ENCODE data around the gene ZNF91.
"Not testable (repeated sequence)": the region's sequence is repeated elsewhere in the genome, so short reads cannot be mapped to it uniquely, and the experiment has no call there.

ZNF91 gene

DNA sequence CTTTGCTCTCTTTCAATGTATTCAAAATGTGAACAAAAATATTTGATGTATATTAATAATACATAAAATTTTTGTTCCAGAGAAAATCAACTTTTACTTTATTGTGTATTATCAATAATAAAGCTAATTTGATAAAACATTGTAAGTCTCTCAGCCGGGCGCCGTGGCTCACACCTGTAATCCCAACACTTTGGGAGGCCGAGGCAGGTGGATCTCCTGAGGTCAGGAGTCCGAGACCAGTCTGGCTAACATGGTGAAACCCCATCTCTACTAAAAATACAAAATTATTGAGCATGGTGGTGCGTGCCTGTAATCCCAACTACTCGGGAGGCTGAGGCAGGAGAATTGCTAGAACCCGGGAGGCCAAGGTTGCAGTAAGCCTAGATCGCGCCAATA, 449 bp upstream of the ZNF91 start:
- DNase-seq (ENCODE audit: low spot score): not testable (repeated sequence)

DNA sequence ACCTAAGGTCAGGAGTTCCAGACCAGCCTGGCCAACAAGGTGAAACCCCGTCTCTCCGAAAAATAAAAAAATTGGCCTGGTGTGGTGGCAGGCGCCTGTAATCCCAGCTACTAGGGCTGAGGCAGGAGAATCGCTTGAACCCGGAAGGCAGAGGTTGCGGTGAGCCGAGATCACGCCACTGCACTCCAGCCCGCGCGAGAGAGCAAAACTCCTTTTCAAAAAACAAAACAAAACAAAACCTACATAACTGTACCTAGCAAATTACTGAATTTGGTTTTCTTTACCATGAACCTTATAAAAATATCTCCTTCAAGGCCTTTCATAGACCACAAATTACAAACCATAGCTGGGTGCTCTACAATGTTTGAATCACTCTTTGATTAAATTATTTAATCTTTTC, 760 bp downstream of the ZNF91 start:
- no peak for DNase-seq (ENCODE audit: low spot score)

DNA sequence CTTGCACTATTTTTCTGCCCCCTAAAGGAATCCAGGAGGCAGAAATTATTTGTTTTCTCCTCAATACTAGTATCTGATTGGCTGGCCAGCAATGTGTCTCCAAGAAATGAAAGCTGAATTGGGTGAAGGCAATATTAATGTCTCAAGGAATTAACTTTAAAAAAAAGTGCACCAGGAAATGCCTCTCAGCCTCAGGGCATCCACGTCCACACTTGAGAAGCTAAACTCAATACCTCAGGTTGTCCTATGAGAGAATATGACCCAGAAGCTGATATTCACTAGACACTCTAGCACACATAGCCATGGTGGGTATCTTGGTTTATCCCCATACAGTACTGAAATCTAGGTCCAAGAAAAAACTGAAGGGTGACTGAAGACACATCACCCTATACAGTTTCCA, 2.1 kb downstream of the ZNF91 start:
- no peak for DNase-seq (ENCODE audit: low spot score)

DNA sequence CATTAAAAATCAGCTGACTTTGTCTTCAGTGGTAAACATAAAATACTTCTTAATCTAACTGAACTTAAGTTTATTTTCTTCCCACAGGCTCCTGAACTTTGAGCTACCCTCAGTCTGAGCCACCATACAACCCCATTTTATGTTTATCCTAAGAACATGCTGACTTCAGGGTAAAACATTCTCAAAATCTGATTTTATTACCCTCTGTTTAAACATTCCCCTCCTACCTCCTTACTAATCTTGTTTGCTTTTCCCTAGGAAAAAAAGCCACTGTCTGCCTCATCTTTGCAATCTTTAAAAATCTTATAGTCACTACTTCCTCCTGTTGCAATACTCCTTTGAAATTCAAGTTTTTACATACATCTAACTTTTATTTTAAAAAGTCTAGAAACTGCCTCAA, 4.0 kb downstream of the ZNF91 start:
- no peak for DNase-seq (ENCODE audit: low spot score)

DNA sequence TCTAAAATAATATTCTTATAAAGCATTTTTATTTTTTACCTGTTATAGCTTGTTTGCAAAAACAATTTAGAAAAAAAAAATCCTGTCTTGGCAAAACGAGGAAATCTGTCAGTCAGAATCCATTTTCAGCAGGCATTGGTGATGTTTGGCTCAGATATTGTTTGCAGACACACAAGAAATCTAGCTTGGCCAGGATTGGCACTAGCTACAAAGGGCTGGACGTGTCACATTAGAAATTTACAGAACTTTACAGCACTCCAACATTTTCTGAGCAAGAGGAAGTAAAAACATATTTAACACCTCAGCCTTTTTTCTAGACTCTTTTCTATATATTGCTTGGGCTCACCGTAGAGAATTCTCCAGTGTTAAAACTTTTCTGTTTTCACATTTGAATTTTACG, 9.9 kb downstream of the ZNF91 start:
- no peak for DNase-seq (ENCODE audit: low spot score)

DNA sequence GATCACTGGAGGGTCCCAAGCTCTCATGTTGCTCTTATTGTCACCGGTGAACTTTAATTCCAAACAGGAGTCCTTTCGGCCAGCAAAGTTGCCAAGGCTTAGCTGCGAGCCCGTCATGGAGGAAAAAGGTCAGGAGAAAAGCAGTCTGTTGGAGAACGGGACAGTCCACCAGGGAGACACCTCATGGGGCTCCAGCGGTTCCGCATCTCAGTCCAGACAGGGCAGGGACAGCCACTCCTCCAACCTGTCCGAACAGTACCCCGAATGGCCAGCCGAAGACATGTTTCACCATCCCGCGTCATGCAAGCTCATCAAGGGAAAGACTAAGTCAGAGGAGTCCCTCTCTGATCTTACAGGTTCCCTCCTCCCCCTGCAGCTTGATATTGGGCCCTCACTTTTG, 10.4 kb downstream of the ZNF91 start:
- DNase-seq (ENCODE audit: low spot score): no peak

DNA sequence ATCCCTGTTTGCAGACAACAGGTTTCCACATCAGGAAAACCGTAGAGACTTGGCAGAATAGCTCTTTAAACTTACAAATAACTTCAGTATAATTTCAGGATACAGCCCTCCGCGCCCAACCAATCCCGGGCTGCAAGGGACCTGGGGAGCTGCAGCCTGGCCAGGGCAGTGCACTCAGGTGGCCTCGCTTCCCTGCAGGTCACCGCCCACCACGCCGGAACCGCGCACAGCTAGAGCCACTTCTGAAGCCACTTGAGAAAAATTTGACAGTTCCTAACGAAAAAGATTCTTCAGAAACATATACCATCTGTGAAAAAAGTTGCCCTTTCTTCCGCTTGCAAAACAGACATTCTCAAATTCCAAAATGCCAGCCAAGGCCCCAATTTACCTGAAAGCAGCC, 11.1 kb downstream of the ZNF91 start:
- DNase-seq (ENCODE audit: low spot score): no peak

DNA sequence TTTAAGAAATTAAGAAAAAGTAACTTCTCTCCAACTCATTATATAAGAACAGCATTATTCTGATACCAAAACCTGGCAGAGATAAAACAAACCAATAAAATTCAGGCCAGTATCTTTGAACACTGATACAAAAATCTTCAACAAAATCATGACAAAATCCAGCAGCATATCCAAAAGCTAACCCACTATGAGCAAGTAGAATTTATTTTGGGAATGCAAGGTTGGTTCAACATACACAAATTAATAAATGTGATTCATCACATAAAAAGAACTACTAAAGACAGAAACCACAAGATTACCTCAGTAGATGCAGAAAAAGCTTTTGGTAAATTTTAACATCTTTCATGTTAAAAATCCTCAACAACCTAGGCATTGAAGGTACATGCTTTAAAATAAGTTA, 12.3 kb downstream of the ZNF91 start:
- no peak for DNase-seq (ENCODE audit: low spot score)

DNA sequence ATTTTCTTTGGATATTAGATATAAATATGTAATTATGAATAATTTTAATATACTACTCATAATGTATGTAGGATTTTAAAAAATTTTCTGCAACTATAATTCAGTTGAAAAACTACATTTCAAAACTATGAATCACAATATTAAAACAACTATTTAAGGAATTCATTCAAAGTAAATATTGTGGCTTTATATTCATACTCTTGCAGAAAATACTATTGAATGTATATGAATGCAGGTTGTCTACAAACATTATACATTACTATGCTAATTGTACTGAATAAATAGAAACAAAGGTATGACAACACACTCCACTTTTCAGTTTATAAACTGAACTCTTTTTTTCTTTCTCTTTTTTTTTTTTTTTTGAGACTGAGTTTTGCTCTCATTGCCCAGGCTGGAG, 14.2 kb downstream of the ZNF91 start:
- DNase-seq (ENCODE audit: low spot score): no peak

DNA sequence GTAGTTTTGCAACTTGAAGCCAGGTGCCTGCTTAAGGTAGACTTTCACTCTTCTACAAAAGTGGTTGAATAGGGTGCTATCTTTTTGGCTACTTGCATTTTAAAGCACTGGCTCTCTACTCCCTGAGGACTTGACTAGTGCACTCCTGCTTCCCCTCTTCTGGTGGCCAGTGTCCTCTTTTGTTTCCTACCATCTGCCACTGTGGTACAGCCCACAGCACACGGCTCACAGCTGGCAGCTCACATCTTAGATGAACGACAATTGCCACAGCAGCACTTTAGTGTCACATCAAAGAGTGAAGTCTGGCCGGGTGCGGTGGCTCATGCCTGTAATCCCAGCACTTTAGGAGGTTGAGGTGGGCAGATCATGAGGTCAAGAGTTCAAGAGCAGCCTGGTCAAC, 15.6 kb downstream of the ZNF91 start:
- DNase-seq (ENCODE audit: low spot score): not testable (repeated sequence)

DNA sequence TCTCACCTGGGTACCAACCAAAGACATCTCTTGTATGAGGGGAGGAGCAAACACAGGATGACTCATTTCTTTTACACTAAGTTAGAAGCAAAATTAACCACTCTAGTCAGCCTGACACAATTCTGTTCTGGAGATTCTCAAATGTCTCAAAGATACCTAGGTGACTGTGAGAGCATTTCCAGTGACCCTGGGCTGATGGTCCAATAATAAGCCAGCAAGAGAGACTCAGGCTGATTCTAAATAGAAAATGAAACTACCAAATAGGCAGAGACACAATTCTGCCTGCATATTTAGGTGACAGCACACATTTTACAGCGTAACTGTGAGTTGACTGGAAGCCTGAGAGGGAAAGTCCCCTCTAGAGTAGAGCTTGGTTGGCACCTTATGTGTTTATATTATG, 16.3 kb downstream of the ZNF91 start:
- no peak for DNase-seq (ENCODE audit: low spot score)

DNA sequence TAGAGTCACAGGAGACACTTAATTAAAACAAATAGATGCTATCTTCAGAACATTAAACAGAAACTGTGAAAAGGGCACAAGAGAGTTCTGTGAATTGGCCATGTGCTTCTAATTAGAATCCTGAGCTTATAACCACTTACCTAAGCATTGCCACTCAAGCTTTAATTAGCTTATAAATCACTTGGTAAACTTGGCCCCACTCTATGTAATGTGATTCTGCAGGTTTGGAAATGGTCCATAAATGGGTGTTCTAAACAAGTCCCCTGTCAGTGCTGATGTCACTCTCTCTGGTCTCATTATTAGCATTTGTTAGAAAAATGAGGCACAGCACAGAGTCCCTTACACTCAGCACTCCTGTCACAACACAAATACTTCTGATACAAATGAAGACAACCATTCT, 18.0 kb downstream of the ZNF91 start:
- no peak for DNase-seq (ENCODE audit: low spot score)

DNA sequence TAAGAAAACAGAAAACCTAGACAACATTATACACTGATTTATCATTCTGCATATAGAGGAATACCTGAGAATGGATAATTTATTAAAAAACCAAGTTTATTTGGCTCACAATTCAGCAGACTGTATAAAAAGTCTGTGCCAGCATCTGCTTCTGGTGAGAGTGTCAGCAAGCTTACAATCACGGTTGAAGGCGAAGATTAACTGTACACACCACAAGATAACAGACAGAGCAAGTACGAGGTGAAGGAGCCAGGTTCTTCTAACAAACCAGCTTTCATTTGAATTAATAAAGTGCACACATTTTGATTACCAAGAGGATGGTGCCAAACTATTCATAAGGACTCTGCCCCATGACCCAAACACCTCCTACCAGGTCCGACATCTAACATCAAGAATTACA, 28.8 kb downstream of the ZNF91 start:
- no peak for DNase-seq (ENCODE audit: low spot score)

DNA sequence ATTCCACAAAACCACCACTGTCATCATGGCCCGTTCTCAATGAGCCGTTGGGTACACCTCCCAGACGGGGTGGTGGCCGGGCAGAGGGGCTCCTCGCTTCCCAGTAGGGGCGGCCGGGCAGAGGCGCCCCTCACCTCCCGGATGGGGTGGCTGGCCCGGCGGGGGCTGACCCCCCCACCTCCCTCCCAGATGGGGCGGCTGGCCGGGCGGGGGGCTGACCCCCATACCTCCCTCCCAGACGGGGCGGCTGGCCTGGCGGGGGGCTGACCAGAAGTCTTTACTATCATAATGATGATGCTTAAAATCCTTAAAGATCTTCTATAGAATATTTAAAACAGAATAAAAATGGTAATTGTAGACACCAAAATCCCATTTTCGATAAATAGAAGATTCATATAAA, 29.2 kb downstream of the ZNF91 start:
- not testable (repeated sequence) for DNase-seq (ENCODE audit: low spot score)

DNA sequence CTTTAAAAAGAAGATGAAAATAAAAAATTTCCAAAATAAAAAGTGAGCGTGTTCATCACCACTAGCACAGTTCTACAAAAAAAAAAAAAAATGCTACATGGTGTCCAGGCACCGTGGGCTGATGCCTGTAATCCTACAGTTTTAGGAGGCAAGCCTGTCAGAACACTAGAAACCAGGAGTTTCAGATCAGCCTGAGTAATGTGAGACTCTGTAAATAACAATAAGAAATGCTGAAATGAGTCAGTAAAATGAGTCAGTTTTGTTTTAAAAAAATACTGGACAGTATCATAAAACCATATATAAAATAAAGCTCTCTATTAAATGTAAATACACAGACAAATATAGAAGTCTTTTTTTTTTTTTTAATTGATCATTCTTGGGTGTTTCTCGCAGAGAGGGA, 30.0 kb downstream of the ZNF91 start:
- no peak for DNase-seq (ENCODE audit: low spot score)

DNA sequence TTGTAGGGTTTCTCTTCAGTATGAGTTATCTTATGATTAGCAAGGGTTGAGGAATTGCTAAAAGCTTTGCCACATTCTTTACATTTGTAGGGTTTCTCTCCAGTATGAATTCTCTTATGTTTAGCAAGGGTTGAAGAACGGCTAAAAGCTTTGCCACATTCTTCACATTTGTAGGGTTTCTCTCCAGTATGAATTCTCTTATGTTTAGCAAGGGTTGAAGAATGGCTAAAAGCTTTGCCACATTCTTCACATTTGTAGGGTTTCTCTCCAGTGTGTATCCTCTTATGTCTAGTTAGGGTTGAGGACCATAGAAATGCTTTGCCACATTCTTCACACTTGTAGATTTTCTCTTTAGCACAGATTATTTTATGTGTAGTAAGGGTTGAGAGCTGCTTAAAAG, 33.4 kb downstream of the ZNF91 start:
- not testable (repeated sequence) for DNase-seq (ENCODE audit: low spot score)

DNA sequence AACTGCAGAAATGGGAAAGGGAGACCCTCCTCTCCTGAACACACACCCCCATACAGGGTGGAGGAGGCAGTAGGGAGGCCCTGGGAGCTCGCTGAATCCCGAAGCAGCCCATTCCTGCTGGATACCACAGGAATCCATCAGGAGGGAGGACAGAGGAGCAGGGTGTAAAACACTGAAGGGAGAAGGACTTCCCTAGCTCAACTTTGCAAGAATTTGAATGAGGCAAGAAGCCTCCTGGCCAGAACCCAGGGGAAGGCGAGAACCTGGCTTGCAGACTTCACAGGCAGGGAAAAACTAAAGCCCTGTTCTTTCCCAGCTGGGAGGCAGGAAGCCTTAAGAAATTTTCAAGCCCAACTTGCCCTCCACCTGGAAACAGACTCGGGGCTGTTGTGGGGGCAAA, 43.5 kb downstream of the ZNF91 start:
- DNase-seq (ENCODE audit: low spot score): no peak

DNA sequence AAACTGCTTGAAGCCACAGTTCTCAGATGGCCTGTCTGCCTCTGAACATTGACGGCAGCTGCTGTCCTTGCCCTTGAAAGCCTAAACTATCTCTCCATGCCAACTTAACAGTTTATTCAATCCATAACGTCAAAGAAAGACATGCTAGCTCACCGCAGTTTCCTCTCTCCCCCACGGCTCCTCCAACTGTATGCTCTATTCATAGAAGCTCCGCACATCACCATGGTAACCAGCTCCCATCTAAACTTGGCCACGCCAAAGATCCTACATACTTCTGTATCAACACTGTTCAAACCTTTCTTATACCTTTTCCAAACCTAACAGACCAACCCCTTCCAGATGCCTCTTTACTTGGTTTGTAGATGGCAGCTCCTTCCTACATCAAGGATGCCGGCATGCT, 48.6 kb downstream of the ZNF91 start:
- DNase-seq (ENCODE audit: low spot score): no peak

DNA sequence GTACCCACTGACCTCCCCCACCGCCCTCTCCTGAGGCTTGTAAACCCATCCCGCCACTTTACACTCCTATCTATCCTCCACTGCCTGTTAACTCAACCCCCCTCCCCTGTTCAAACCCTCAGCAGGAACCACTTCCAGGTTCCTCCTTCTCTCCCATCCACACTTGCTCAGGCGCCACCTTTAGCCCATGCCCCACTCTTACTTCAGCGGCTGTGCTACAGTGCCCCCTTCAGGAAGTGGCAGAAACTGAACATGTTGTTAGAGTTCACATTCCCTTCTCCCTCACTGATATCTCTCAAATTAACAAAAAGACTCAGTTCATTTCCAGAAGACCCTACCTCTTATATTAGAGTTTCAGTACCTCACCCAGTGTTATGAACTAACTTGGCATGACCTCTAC, 49.4 kb downstream of the ZNF91 start:
- DNase-seq (ENCODE audit: low spot score): no peak

DNA sequence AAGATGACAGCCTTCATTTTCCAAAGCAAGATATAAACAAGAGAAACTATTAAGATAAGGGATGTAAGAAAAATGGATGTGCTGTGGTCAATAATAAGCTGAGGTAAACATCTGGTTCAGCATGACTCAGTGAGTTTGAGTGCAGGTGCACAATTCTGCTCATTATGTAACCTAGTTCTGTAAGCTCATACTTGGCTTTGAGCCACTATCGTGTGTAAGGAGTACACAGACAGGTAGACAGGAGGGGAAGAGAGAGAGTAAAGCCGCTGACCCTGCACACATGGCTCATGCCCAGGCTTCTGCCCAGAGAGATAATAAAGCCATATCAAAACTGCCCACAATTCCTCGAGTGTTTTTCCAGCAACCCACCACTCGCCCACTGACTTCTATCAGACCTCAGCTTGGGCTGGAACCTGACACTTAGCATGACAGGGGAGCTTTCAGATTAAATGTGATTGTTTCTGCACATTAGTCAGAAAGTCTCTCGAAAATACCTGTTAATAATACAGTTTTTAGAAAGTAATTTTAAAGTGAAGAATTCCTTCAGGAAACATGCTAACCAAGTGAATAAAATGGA, 51.7 kb downstream of the ZNF91 start:
- DNase-seq (ENCODE audit: low spot score): no peak

DNA sequence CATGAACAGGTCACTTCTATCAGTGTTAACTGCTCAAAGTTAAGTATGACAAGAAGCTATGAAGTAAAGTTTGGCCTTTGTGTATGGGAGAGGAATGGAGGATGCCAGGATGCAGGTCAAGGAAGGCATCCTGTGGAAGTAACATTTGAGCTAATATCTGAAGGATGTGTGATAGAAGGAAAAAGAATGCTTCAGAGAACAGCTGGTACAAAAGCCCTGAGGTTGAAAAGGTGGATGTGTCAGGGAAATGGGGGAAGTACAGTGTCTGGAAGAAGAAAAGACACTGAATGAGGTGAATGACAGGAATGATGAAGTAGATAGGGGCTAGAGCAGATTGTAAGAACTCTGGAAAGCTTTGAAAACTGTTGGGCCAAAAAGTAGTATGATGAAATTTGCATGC, 67.1 kb downstream of the ZNF91 start:
- no peak for DNase-seq (ENCODE audit: low spot score)

DNA sequence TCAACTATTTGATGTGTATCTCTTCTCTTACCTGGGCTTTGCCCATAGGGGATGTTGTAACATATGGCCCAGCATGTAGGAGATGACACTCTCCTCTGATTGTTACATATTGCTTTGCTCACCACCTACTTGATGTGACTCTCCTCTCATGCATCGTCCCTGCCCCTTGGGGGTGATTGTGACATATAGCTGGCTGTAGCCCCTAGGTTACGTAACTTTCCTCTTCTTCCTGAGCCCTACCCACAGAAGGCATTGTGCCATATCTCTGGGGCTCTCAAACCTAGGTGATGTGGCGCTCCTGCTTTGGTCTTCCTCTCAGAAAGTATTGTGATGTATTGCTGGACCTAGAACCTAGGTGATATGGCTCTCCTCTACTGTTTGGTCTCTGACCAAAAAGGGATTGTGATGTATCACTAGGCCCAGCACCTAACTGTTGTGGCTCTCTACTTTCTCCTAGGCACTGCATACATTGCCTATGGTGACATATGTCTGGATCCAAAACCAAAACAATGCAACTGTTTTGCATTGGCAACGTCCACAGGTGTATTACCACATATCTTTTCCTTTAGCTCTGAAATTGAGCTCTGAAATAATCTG, 73.2 kb downstream of the ZNF91 start:
- no peak for DNase-seq (ENCODE audit: low spot score)

DNA sequence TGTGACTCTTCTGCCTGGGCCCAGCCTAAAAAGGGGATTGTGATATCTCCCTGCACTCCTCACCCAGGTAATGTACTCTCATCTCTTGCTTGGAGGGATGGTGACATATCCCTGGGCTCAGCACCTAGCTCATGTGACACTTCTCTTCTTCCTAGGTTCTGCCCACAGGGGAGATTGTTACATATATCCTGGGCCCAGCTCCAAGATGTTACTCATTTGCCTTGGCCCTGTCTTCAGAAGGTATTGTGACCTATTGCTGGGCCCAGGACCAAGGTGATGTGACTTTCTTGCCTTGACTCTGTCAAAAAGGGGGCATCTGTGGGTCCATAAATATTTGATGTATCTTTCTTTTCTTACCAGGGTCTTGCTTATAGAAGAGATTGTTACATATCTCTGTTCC, 73.9 kb downstream of the ZNF91 start:
- DNase-seq (ENCODE audit: low spot score): not testable (repeated sequence)

DNA sequence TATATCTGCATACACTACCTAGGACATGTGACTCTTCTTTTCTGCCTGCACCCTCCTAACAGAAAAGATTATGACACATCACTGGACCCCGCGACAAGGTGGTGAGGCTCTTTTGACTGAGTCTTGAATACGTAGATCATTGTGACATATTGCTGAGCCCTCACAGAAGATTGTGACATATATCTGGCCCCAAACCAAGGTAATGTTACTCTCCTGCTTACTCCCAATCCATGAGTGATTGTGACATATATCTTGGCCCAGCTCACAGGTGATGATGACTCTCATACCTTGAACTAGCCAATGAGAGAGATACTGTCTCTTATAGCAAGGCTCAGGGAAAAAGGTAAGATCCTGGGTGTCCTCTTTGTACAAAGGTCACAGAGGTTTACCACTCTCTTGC, 75.7 kb downstream of the ZNF91 start:
- not testable (repeated sequence) for DNase-seq (ENCODE audit: low spot score)

DNA sequence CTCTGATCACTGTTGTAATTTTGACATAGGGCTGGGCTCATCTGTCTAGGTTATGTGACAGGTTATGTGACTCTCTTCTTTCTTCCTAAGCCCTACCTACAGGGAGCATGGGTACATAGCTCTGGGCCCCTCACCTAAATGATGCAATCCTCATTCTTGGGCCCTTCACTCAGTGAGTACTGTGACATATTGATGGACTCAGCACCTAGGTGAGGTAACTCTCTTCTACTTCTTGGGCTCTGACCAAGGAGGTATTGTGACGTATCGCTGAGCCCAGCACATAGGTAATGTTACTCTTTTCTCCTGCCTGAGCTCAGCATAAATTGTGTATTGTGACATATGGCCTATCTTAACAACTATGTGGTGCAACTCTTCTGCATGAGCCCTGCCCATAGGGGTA, 76.3 kb downstream of the ZNF91 start:
- not testable (repeated sequence) for DNase-seq (ENCODE audit: low spot score)

Data from AG08395 (cell line).